WTC11 (cell line): Measurements from ENCODE around the gene SERGEF.

Source experiments
- ELF4 ChIP-seq: sonication (generic); formaldehyde crosslinking; IDR thresholded peaks from 2 replicates; pipeline ENCODE4 v1.8.1; 2022; ENCODE audit warnings: low read depth, mild to moderate bottlenecking, moderate library complexity, missing genetic modification reagents
- GTF2I ChIP-seq: fragments of 250-450 bp; sonication (Bioruptor Pico); conservative IDR thresholded peaks from 2 replicates; pipeline ENCODE4 v1.4.0; 2021; ENCODE audit warnings: mild to moderate bottlenecking
- JUN ChIP-seq: sonication (generic); formaldehyde crosslinking; IDR thresholded peaks from 2 replicates; pipeline ENCODE4 v1.8.0; 2023; ENCODE audit warnings: mild to moderate bottlenecking, missing genetic modification reagents
- KAT7 ChIP-seq: sonication (generic); formaldehyde crosslinking; IDR thresholded peaks from 2 replicates; pipeline ENCODE4 v1.8.1; 2023; ENCODE audit warnings: missing genetic modification reagents, mild to moderate bottlenecking, borderline replicate concordance
- NFE2L1 ChIP-seq: sonication (generic); formaldehyde crosslinking; IDR thresholded peaks from 2 replicates; pipeline ENCODE4 v1.8.1; 2023; ENCODE audit warnings: missing genetic modification reagents
- NR3C1 ChIP-seq: sonication (generic); formaldehyde crosslinking; conservative IDR thresholded peaks from 2 replicates; pipeline ENCODE4 v1.8.1; 2023; ENCODE audit warnings: low read depth, mild to moderate bottlenecking, missing genetic modification reagents
- SMAD3 ChIP-seq: sonication (generic); formaldehyde crosslinking; IDR thresholded peaks from 2 replicates; pipeline ENCODE4 v1.8.0; 2022; ENCODE audit warnings: missing genetic modification reagents, mild to moderate bottlenecking, borderline replicate concordance
- ZNF423 ChIP-seq: fragments of 250-450 bp; sonication (Bioruptor Pico); IDR thresholded peaks from 2 replicates; pipeline ENCODE4 v2.1.2; 2022; ENCODE audit warnings: mild to moderate bottlenecking, moderate library complexity
- TF ChIP-seq, protein P1 (sequence below): sonication (generic); formaldehyde crosslinking; IDR thresholded peaks from 2 replicates; pipeline ENCODE4 v1.8.1; 2022; ENCODE audit warnings: low read depth, mild to moderate bottlenecking, moderate library complexity, missing genetic modification reagents, borderline replicate concordance
- TF ChIP-seq, protein P2 (sequence below): fragments of 200-600 bp; IDR thresholded peaks from 2 replicates; pipeline ENCODE4 v1.8.0; 2022; ENCODE audit warnings: antibody characterized with exemption
- TF ChIP-seq, protein P3 (sequence below): sonication (generic); formaldehyde crosslinking; conservative IDR thresholded peaks from 2 replicates; pipeline ENCODE4 v1.8.1; 2022; ENCODE audit warnings: mild to moderate bottlenecking, missing genetic modification reagents
- TF ChIP-seq, protein P4 (sequence below): sonication (generic); formaldehyde crosslinking; IDR thresholded peaks from 2 replicates; pipeline ENCODE4 v1.8.1; 2023; ENCODE audit warnings: mild to moderate bottlenecking, missing genetic modification reagents, moderate library complexity

DNA sequence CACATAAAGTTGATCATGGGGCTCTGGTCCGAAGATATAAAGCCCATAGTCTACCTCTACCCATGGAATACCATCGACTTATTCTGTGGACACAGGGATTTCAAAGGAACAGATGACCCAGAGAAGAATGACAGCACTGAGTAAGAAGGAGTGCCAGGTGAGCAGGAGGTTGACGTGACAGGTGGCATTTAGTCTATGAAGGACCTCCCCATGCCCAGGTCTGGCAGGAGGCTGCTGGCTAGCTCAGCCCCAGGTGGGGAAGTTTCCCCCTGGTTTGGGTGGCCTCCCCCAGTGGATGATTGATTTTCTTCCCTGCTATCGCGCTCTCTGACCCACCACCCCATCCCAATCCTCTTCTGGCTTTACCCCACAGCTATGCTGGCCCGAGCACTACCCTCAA, 239.2 kb downstream of the SERGEF start:
- TF ChIP-seq, protein P1, sequence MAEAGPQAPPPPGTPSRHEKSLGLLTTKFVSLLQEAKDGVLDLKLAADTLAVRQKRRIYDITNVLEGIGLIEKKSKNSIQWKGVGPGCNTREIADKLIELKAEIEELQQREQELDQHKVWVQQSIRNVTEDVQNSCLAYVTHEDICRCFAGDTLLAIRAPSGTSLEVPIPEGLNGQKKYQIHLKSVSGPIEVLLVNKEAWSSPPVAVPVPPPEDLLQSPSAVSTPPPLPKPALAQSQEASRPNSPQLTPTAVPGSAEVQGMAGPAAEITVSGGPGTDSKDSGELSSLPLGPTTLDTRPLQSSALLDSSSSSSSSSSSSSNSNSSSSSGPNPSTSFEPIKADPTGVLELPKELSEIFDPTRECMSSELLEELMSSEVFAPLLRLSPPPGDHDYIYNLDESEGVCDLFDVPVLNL, result no peak
- TF ChIP-seq, protein P2, sequence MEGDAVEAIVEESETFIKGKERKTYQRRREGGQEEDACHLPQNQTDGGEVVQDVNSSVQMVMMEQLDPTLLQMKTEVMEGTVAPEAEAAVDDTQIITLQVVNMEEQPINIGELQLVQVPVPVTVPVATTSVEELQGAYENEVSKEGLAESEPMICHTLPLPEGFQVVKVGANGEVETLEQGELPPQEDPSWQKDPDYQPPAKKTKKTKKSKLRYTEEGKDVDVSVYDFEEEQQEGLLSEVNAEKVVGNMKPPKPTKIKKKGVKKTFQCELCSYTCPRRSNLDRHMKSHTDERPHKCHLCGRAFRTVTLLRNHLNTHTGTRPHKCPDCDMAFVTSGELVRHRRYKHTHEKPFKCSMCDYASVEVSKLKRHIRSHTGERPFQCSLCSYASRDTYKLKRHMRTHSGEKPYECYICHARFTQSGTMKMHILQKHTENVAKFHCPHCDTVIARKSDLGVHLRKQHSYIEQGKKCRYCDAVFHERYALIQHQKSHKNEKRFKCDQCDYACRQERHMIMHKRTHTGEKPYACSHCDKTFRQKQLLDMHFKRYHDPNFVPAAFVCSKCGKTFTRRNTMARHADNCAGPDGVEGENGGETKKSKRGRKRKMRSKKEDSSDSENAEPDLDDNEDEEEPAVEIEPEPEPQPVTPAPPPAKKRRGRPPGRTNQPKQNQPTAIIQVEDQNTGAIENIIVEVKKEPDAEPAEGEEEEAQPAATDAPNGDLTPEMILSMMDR, result no peak
- TF ChIP-seq JUN (CRISPR knock-in tag), result no peak
- no peak for TF ChIP-seq ZNF423 (CRISPR knock-in tag)
- no peak for TF ChIP-seq SMAD3 (CRISPR knock-in tag)
- TF ChIP-seq GTF2I, result no peak
- TF ChIP-seq, protein P3, sequence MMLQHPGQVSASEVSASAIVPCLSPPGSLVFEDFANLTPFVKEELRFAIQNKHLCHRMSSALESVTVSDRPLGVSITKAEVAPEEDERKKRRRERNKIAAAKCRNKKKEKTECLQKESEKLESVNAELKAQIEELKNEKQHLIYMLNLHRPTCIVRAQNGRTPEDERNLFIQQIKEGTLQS (CRISPR knock-in tag), result no peak
- TF ChIP-seq, protein P4, sequence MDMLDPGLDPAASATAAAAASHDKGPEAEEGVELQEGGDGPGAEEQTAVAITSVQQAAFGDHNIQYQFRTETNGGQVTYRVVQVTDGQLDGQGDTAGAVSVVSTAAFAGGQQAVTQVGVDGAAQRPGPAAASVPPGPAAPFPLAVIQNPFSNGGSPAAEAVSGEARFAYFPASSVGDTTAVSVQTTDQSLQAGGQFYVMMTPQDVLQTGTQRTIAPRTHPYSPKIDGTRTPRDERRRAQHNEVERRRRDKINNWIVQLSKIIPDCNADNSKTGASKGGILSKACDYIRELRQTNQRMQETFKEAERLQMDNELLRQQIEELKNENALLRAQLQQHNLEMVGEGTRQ (CRISPR knock-in tag), result no peak
- no peak for TF ChIP-seq NR3C1 (CRISPR knock-in tag)
- TF ChIP-seq KAT7 (CRISPR knock-in tag), result no peak
- TF ChIP-seq ELF4 (CRISPR knock-in tag), result no peak
- TF ChIP-seq NFE2L1 (CRISPR knock-in tag), result no peak
